H9 (cell line): ENCODE results near the gene IQCF2. TPM values are rescaled to one million over a fixed set of nuclear protein-coding genes. Genes with fewer than 3 reads are reported as not detected.

ENCODE experiments used
- DNase-seq: peaks from one replicate; pipeline ENCODE4 v3.0.0-alpha.2; 2017
- H2AFZ ChIP-seq: one replicate; pipeline ENCODE4 v1.6.1; 2013; ENCODE audit warnings: mild to moderate bottlenecking, low read length, control low read depth, moderate library complexity
- H2AK5ac ChIP-seq: 2 replicates; pipeline ENCODE4 v1.6.1; 2013; ENCODE audit warnings: low read length, control low read depth, mixed read lengths; ENCODE audit not compliant: insufficient read length
- H2BK120ac ChIP-seq: one replicate; pipeline ENCODE4 v1.6.1; 2013; ENCODE audit warnings: low read depth, mild to moderate bottlenecking, low read length, control low read depth, inconsistent platforms; ENCODE audit not compliant: poor library complexity, severe bottlenecking
- H2BK12ac ChIP-seq: 2 replicates; pipeline ENCODE4 v1.6.1; 2013; ENCODE audit warnings: low read length, control low read depth, mixed read lengths, low read depth; ENCODE audit not compliant: insufficient read length
- H2BK15ac ChIP-seq: 2 replicates; pipeline ENCODE4 v1.6.1; 2013; ENCODE audit warnings: low read depth, low read length, control low read depth
- H2BK20ac ChIP-seq: one replicate; pipeline ENCODE4 v1.6.1; 2013; ENCODE audit warnings: low read depth, mild to moderate bottlenecking, low read length, control low read depth, inconsistent platforms; ENCODE audit not compliant: poor library complexity, severe bottlenecking
- H2BK5ac ChIP-seq: 2 replicates; pipeline ENCODE4 v1.6.1; 2013; ENCODE audit warnings: low read length, control low read depth, mixed read lengths; ENCODE audit not compliant: insufficient read length
- H3K14ac ChIP-seq: 2 replicates; pipeline ENCODE4 v1.6.1; 2013; ENCODE audit warnings: low read length, control low read depth; ENCODE audit not compliant: insufficient read depth
- H3K18ac ChIP-seq: 2 replicates; pipeline ENCODE4 v1.6.1; 2013; ENCODE audit warnings: low read depth, mild to moderate bottlenecking, mixed read lengths, low read length, control low read depth; ENCODE audit not compliant: insufficient read length
- H3K23ac ChIP-seq: 2 replicates; pipeline ENCODE4 v1.6.1; 2013; ENCODE audit warnings: low read length, control low read depth, mixed read lengths, low read depth; ENCODE audit not compliant: insufficient read length
- H3K23me2 ChIP-seq: 2 replicates; pipeline ENCODE4 v1.6.1; 2013; ENCODE audit warnings: low read depth, mild to moderate bottlenecking, mixed read lengths, low read length, control low read depth; ENCODE audit not compliant: insufficient read length, poor library complexity, severe bottlenecking
- H3K27ac ChIP-seq: 2 replicates; pipeline ENCODE4 v1.5.1; 2013; ENCODE audit warnings: low read length, control low read depth, mixed read lengths, low read depth; ENCODE audit not compliant: insufficient read length
- H3K27me3 ChIP-seq: 2 replicates; pipeline ENCODE4 v1.6.1; 2013; ENCODE audit warnings: low read length, control low read depth, inconsistent platforms; ENCODE audit not compliant: insufficient read depth
- H3K4ac ChIP-seq: 2 replicates; pipeline ENCODE4 v1.6.1; 2013; ENCODE audit warnings: low read depth, mild to moderate bottlenecking, control low read depth, inconsistent platforms, low read length, moderate library complexity
- H3K4me1 ChIP-seq: 2 replicates; pipeline ENCODE4 v1.6.1; 2013; ENCODE audit warnings: low read length, control low read depth, inconsistent platforms; ENCODE audit not compliant: insufficient read depth
- H3K4me2 ChIP-seq: 2 replicates; pipeline ENCODE4 v1.6.1; 2013; ENCODE audit warnings: low read length, control low read depth, mixed read lengths; ENCODE audit not compliant: insufficient read length, insufficient read depth
- H3K56ac ChIP-seq: 2 replicates; pipeline ENCODE4 v1.6.1; 2013; ENCODE audit warnings: low read depth, mild to moderate bottlenecking, mixed read lengths, low read length, control low read depth; ENCODE audit not compliant: insufficient read length
- H3K79me1 ChIP-seq: 2 replicates; pipeline ENCODE4 v1.6.1; 2013; ENCODE audit warnings: low read depth, mild to moderate bottlenecking, moderate library complexity, low read length, control low read depth, inconsistent platforms; ENCODE audit not compliant: insufficient read depth, poor library complexity, severe bottlenecking
- H3K79me2 ChIP-seq: 2 replicates; pipeline ENCODE4 v1.6.1; 2013; ENCODE audit warnings: low read length, control low read depth, inconsistent platforms; ENCODE audit not compliant: insufficient read depth
- H3K9ac ChIP-seq: 2 replicates; pipeline ENCODE4 v1.6.1; 2013; ENCODE audit warnings: low read length, control low read depth, mixed read lengths; ENCODE audit not compliant: insufficient read length; ENCODE audit errors: extremely low read depth
- H3K9me3 ChIP-seq: one replicate; pipeline ENCODE4 v1.6.1; 2013; ENCODE audit warnings: low read depth, low read length, inconsistent platforms; ENCODE audit not compliant: control insufficient read depth
- H3T11ph ChIP-seq: one replicate; pipeline ENCODE4 v1.6.1; 2013; ENCODE audit warnings: mild to moderate bottlenecking, low read length, control low read depth, inconsistent platforms
- H4K20me1 ChIP-seq: one replicate; pipeline ENCODE4 v1.6.1; 2013; ENCODE audit not compliant: control insufficient read depth, insufficient read length, insufficient read depth
- H4K5ac ChIP-seq: 2 replicates; pipeline ENCODE4 v1.6.1; 2013; ENCODE audit warnings: low read depth, mild to moderate bottlenecking, mixed read lengths, low read length, control low read depth; ENCODE audit not compliant: insufficient read length
- H4K8ac ChIP-seq: replicated peaks from 2 replicates; pipeline ENCODE4 v1.6.1; 2013; ENCODE audit warnings: low read length, control low read depth, mixed read lengths, low read depth; ENCODE audit not compliant: insufficient read length
- H4K91ac ChIP-seq: 2 replicates; pipeline ENCODE4 v1.6.1; 2013; ENCODE audit warnings: low read depth, mild to moderate bottlenecking, moderate library complexity, mixed read lengths, low read length, control low read depth; ENCODE audit not compliant: insufficient read length
- H3K27ac Mint-ChIP-seq, 3 experiments: 2 replicates in 2 of 3; 3 replicates in 1 of 3; pipeline ENCODE4 v1.8.0; 2020 to 2021; ENCODE audit warnings: mixed read lengths in 3 of 3, mild to moderate bottlenecking in 1 of 3, moderate library complexity in 1 of 3
- H3K27me3 Mint-ChIP-seq: 2 replicates; pipeline ENCODE4 v1.8.0; 2021; ENCODE audit warnings: low read depth, mild to moderate bottlenecking, moderate library complexity, mixed read lengths
- H3K36me3 Mint-ChIP-seq, 3 experiments: 2 replicates in 2 of 3; 3 replicates in 1 of 3; pipeline ENCODE4 v1.8.0; 2020 to 2021; ENCODE audit warnings: low read depth in 3 of 3, mixed read lengths in 3 of 3; ENCODE audit not compliant: insufficient read depth in 1 of 3
- H3K4me1 Mint-ChIP-seq, 2 experiments: 2 replicates each; pipeline ENCODE4 v1.8.0; 2020; ENCODE audit warnings: mixed read lengths in 2 of 2
- H3K4me3 Mint-ChIP-seq, 2 experiments: 2 replicates in 1 of 2; 3 replicates in 1 of 2; pipeline ENCODE4 v1.8.0; 2020 to 2021; ENCODE audit warnings: mild to moderate bottlenecking in 2 of 2, mixed read lengths in 2 of 2, moderate library complexity in 1 of 2
- H3K9me3 Mint-ChIP-seq, 2 experiments: 2 replicates in 1 of 2; 3 replicates in 1 of 2; pipeline ENCODE4 v1.8.0; 2020; ENCODE audit warnings: mild to moderate bottlenecking in 2 of 2, mixed read lengths in 2 of 2, moderate library complexity in 1 of 2
- WGBS: extraction: QIAGEN DNeasy Blood & Tissue Kit; methylation state at CpG from one replicate; pipeline ENCODE4 v1.1.7; 2013; ENCODE audit warnings: missing lambda C conversion rate, low lambda C conversion rate, mixed read lengths; ENCODE audit not compliant: insufficient read length; ENCODE audit errors: extremely low coverage; 5-methylcytosine and 5-hydroxymethylcytosine counted together
- total RNA-seq: library from RNA; stranded (reverse); gene quantifications from 2 replicates; pipeline ENCODE4 v1.2.1, GENCODE V29; 2021
- TF ChIP-seq, protein P1 (sequence below): fragments of 200-600 bp; sonication (generic); conservative IDR thresholded peaks from 3 replicates; pipeline ENCODE4 v1.8.0; 2021; ENCODE audit warnings: antibody characterized with exemption, mild to moderate bottlenecking

The IQCF2 gene
- total RNA-seq, 1 experiment from 2014 or later, result not detected

DNA sequence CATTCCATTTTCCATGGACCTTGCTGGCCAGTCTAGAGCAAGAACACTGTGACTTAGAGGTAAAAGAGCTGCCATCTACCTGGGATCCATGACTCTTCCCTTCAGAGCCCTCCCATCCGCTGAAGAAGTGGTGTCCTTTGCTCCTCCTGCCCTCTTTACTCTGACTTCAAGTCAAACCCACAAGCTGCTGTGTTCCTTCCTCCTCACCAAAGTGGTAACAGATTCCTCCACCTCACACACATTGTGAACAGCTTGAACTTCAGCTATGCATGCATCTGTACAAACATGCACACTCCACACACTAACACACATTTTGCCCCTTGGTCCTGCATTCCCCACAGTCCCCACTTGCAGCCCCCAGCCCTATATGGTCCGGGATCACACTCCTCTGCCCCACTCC lies 13.0 kb downstream of the IQCF2 start:
- no CpG with 5 or more reads among the region's 2 CpGs for WGBS
- H3K56ac ChIP-seq, result no peak overlapping the region
- no peaks in the 10 kb centered on the region; a peak in 1 of 7 replicates for H3K36me3 Mint-ChIP-seq
- DNase-seq, result no peak
- H3K4me1 Mint-ChIP-seq, result peaks cover 0 to 6% of the 10 kb centered on the region in 2 experiments; a peak in 2 of 4 replicates
- no peak overlapping the region for H3K4me3 Mint-ChIP-seq
- H3K79me2 ChIP-seq, result no peaks in the 10 kb centered on the region
- no peak overlapping the region for H2BK20ac ChIP-seq
- H2BK15ac ChIP-seq, result no peak overlapping the region
- H3K23me2 ChIP-seq, result no peaks in the 10 kb centered on the region
- H3K27me3 ChIP-seq, result no peaks in the 10 kb centered on the region; the same call in 1 of the 2 replicates
- H2AK5ac ChIP-seq, result no peak overlapping the region
- no peaks in the 10 kb centered on the region; a peak in 1 of 5 replicates for H3K9me3 Mint-ChIP-seq
- H2AFZ ChIP-seq, result no peak overlapping the region
- peaks cover 18% of the 10 kb centered on the region for H3K27me3 Mint-ChIP-seq
- H3K18ac ChIP-seq, result no peak overlapping the region
- no peak overlapping the region for H2BK5ac ChIP-seq
- H3K4ac ChIP-seq, result no peak overlapping the region
- H2BK12ac ChIP-seq, result no peak overlapping the region
- H3K23ac ChIP-seq, result no peak overlapping the region
- H3K27ac Mint-ChIP-seq, result no peak overlapping the region
- H3K27ac ChIP-seq, result no peak overlapping the region
- H4K8ac ChIP-seq, result no peak overlapping the region
- no peak overlapping the region for H3K4me2 ChIP-seq
- H3K4me1 ChIP-seq, result no peaks in the 10 kb centered on the region
- no peak overlapping the region for H3K14ac ChIP-seq
- H2BK120ac ChIP-seq, result no peak overlapping the region
- H3T11ph ChIP-seq, result no peak overlapping the region
- TF ChIP-seq, protein P1, sequence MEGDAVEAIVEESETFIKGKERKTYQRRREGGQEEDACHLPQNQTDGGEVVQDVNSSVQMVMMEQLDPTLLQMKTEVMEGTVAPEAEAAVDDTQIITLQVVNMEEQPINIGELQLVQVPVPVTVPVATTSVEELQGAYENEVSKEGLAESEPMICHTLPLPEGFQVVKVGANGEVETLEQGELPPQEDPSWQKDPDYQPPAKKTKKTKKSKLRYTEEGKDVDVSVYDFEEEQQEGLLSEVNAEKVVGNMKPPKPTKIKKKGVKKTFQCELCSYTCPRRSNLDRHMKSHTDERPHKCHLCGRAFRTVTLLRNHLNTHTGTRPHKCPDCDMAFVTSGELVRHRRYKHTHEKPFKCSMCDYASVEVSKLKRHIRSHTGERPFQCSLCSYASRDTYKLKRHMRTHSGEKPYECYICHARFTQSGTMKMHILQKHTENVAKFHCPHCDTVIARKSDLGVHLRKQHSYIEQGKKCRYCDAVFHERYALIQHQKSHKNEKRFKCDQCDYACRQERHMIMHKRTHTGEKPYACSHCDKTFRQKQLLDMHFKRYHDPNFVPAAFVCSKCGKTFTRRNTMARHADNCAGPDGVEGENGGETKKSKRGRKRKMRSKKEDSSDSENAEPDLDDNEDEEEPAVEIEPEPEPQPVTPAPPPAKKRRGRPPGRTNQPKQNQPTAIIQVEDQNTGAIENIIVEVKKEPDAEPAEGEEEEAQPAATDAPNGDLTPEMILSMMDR, result no peak
- H4K5ac ChIP-seq, result no peak overlapping the region
- no peak overlapping the region for H3K9ac ChIP-seq
- H4K91ac ChIP-seq, result no peak overlapping the region
- no peaks in the 10 kb centered on the region for H3K9me3 ChIP-seq
- no peaks in the 10 kb centered on the region for H3K79me1 ChIP-seq
- H4K20me1 ChIP-seq, result no peaks in the 10 kb centered on the region
